ENCODE results near the gene CPM.

GRCh38 chr12:68832504-68832867, 100.5 kb downstream of the CPM start:
- TF ChIP-seq CTCF (IDR thresholded peaks at IDR 0.05; ENCODE audit: low read depth, low read length), result no peak
- TF ChIP-seq POLR2A (IDR thresholded peaks at IDR 0.05; ENCODE audit: extremely low read depth, insufficient read length), result no peak
- TF ChIP-seq MAX (IDR thresholded peaks at IDR 0.05; ENCODE audit: low read depth, low read length), result no peak
